Stimulated activated CD4-positive, alpha-beta T cell treated with anti-CD3 and anti-CD28 coated beads, TNF-alpha, amount 100 ng/mL, for 48 hours (primary cell): ENCODE data around the gene WLS.
"Not testable (repeated sequence)": the region's sequence is repeated elsewhere in the genome, so short reads cannot be mapped to it uniquely, and the experiment has no call there.

ENCODE experiments used
- DNase-seq, 3 donors: peaks; one replicate each; pipeline ENCODE4 v3.0.0-alpha.2; 2020; ENCODE audit warnings: low read depth in 3 of 3

The WLS gene

DNA sequence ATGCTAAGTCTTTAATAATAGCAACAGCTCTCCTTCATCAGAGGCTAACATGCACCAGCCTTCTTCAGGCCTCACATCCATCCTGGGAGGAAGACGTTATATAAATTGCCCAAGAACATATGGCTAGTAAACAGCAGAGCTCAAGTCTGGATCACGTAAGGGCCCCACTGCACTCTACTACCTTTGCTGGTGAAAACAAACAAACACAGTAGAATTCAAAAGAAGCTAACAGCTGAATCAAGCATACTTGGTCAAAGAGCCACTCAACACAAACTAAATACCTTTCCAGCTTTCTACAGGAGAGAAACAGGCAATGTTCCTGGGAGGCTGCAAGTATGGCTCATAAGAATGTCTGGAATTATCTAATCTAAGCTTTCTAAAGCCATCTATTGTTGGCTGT is 66.0 kb downstream of the WLS start:
- DNase-seq = no peak

DNA sequence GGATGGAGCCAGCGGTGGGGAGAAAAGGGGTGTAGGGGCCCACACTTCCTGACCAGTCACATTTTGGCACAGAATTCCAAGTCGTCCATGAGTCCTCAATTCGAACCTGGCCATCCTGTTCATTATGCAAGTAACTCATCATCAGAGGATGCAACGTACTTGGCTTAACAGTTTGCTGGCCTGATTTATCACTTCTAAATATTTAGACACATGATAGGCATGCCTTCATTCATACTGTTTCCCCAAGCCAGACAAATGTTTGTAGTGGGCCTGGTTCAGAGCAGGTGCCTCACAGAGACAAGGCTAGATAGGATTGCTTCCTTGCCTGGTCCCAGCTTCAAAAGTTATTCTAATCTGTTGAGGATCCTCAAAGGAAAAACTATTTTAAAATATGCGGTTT is 66.7 kb downstream of the WLS start:
- DNase-seq = no peak

DNA sequence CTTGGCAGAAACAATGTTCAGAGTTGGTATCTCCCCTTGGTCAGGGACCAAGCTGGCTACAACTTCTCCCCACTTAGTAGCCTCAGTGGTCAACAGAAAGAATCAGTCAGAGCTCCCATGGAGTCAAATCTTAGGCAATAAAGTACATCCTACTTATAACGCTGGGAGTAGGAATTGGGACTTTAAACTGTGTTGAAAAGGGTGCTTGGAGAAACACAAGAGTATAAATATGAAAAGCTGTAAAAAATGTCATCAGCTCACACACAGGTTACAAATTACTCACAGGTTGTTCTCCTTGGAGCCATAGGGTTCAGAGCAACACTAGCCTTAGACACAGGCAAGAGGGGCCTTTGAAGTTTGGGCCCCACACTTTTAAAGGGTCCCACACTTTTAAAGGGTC is 67.4 kb downstream of the WLS start:
- no peak for DNase-seq

DNA sequence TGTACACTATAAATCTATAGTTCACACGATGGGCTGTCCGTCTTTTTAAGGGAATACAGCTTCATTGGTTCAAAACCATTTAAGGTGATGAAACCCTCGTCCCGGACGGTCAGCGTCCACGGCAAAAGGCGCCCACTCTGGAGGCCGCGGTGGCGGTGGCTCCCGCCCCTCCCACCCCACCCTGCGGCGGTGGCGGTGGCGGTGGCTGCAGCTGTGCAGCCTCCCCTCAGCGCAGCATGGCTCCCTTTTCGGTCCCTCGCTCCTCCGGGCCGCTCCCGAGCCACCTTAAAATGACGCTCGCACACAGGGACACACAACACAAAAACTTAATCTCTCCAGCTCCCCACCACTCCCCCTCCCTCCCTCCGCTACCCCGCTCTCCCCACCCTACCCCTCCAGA is 69.1 kb downstream of the WLS start:
- no peak for DNase-seq

DNA sequence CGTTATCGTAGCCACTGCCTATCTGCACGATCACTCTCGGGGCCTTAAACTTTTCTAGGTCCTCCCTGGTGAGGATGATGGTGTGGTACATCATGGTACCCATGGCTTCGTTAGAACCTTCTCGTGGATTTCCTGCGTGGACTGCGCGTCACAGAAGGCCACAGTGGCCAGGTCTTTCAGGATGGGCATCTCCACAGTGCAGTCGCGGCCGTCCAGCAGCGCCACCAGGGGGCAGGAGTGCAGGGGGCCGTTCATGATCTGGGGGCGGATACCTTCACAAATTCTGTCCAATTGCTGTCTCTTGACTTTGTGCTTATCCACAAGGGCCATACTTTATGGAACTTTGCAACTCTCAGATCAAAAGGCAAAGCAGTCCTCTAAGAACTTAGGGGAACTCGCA is 69.6 kb downstream of the WLS start:
- no peak for DNase-seq

DNA sequence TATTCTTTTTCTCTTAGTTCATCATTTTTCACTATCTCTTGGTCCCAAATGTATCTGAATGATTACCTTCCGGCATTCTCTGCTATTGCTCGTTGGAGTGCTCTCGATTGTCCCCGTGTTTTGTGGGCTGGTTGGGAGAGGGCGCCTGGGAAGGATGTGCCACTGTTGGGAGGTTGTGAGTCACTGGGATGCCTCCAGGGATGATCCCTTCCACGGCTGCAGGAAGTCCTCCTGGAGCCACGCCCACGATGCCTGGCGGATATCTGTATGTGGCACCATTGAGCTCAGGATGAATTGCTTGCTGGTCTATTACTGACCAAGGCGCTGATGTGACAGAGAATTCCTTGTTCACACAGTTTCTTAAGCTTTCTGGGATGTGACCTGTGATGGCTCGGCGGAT is 70.7 kb downstream of the WLS start:
- DNase-seq = not testable (repeated sequence)

DNA sequence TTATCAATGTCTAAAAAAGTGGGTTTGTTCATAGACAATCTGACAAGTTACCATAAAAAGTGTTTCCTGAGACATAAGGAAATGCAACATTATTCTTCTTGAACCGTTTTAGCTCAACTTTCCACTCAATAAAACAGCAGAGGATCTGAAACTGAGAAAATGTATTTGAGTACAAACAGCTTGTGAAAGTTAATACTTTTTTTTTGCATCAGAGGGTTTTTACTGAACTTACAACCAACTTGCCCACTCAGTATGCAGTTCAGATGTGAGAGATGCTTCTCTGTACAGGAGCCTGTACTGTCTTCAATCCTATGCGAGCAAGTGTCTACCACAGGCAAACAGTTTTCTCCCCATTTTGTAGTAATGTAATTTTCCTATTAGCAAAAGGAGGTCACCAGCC is 71.4 kb downstream of the WLS start:
- DNase-seq = not testable (repeated sequence)

DNA sequence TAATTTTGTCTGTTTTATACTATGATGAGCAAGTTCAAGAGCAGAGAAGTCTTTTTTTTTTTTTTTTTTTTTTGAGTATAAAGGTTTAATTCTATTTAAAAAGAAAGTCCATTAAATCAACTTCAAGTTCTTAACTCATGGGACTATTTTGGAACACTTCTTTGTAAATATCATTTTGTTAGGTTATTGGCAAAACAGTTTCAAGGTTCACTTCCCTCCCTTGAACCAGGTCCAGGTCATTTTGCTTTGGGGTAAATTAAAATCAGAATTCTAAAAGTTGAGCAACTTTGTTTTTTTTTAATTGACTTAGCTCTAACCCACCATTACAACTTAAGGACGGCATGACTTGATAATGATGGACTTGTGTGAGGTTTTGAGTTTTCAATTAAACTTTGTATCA is 72.3 kb downstream of the WLS start:
- no peak for DNase-seq

DNA sequence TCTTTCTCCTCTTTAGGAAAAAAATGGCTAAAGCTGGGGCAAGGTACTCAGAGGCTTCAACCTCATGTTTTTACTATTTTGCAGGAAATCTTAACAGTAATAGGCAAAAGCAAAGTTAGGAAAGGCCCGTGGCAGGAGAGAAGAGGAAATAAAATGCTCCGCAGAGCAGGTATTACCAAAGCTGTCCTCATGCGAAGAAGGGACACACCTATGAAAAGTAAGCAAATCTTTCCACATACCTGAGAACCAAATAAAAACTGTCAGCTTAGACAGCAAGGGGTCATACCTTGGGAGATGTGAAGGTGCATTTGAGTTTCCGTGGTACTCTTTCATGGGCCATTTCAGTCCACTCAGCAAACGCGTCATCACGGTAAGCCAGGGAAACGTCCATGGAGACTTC is 73.5 kb downstream of the WLS start:
- DNase-seq = no peak

DNA sequence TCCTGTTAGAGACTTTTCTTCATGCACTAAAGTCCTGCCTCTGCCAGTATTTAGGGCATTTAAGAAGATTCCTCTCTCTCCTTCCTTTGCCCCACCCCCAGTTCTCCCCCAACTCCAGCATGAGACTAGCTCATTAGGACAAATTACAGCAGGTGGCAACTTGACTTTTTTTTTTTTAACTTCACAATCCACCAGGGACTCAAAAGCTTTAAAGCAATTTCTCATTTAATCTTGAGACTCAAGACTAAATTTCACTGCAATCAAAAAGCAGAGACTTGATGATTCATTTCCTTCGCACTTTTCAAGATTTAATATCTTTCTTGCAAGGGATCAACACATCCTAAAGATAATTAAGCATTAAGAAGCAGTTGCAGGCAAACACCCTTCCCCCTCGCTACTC is 74.9 kb downstream of the WLS start:
- DNase-seq = no peak

DNA sequence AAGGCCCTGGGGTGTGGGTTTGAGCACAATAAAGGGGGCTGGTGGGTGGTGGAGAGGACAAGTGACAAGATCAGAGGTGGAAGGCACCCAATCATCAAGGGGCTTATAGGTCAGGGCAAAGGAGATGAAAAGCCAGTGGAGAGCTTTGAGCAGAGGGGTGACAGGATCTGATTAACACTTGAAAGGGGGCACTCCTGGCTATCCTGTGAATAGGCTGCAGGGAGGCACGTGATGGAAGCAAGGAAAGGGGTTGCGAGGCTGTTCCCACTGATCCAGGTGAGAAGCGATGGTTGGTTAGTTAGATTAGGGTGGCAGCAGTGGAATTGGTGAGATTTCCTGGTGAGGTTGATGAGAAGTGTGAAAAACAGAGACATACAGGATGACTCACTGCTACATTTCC is 80.6 kb downstream of the WLS start:
- no peak for DNase-seq

DNA sequence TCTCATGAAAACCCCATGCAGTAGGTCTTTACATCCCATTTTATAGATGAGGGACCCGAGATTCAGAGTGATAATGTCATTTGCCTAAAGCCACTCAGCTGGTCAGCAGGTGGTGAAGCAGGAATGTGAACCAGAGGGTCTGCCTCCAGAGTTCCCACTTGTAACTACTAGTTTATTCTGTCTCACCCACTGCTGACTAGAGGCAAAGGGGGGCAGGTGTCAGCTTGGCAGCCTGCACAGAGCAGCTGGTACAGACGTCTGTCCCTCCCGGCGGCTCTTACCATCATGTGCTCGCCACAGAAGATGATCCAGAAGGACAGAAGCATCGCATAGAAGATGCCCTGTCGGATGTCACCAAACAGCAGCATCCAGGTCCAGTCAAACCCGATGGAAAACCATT is 82.4 kb downstream of the WLS start:
- no peak for DNase-seq

DNA sequence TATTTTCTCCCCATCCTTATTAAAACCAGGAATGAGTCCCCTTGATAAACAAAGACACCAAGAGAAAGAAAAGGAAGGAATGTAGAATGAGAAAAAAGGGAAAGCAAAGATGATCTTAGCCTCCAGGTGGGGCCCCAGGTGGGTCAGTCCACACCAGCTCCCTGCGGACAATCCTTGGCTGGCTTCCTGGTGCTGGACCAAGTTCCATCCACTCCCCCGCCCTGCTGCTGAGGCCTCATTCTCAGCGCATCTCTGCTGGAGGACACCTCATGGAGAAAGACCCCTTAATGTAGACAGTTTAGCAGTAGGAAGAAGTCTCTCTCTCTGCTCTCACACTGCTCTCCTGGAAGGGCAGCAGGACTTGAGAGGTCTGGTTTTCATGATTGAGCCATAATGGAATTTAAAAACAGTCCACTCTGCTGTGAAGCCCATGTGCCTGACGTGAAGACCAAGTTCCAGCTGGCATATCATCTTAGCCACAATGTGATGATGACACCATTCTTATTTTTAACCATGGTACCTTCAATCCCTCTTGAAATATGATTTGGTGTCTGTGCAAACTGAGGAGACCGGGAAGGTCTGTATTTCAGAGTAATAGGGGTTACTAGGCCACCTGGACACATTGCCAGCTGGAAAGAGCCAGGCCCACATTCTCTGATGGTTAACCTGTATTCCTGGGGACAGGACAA is 83.1 kb downstream of the WLS start:
- DNase-seq = no peak

DNA sequence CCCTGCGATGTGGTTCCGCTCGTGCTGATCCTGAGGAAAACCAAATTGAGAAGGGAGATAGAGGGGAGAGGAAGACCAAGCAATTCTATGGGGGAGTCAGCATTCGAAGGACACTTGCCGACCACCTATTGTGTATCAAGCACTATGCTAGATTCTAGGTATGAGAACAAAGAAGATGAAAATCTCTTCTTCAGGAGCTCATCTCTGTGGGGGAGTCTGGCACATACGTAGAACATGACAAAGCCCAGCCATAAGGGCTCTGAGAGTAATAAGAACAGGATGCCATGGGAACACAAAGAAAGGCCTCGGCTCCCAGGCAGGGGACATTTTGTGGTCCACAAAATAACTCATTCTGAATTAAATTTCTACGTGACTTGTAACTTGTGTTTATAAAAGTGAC is 83.7 kb downstream of the WLS start:
- DNase-seq = no peak

DNA sequence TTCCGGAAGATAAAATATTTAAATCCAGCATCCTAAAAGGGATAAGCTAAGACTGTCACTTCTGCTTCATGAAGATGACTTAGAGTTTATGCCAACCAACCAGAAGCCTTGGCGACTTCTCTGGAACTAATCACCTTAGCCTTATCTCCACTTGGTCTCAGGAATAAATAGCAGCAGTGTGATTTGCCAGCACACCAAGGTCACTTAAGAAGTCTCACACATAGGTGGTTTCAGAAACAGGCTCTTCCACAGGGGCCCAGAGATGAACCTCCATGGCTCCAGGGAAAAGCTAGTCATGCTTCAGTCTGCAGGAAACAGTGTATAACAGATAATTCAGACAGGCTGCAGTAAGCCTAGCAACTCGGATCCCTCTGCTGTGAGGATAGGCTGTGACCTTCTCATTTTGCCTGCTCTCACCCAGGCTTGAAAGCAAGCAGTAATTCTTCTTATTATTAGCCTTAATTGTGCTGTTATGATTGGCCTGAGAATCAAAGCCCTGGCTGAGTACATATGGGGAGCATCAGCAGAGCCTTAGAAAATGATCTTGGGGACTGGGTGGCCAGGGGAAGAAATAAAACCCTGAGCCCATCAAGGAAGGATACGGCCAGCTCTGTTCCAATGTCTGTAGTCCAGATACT is 84.7 kb downstream of the WLS start:
- no peak for DNase-seq

DNA sequence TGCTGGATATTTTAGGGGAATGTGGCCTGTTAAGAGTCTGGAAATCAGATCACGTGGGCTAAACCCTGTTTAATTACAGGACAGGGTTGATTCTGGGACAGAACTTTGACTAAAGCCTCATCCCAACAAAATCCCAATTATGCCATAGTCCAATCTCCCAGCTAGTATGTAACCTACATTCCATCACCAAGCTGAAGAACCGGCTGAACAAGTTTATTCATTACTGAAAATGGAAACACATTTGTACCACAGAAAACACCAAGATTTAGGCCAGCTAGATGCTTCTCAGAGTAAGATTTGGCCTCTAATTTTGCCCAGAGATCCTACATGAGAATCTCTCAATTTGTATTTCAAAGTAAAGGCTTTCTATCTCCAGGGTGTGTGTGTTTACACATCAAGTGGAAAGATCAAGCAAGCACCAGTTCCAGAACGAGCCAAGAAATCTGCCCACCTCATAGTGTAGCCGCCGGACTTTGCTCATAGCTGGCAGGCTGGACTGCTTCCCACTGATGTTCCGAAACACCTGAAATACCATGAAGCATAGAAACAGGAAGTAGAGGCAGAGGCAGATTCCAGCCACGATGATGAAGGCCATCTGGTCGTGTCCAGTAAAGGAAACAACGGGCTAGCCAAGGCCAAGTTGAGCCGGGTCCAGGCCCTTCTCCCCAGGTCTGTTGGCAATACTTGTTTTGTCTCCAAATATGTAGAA is 86.8 kb downstream of the WLS start:
- no peak for DNase-seq

DNA sequence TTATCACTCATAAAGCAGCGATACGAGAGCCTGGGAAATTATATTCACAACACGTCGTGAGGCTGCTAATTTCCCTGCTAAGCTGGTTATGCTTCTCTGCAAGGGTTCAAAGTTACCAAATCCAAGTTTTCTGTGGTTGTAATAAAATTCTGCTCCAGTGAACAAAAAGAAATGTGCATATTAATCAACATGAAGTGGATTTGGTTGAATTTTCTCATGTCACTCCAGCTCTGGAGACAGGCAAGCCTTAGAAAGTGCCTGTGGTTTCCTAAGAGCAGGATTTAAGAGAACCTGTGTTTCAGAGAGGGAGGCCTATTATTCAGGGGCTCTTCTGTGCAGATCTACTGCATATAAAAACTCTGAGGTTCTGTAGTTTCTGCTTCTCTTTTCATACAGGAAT is 87.5 kb downstream of the WLS start:
- DNase-seq = no peak

DNA sequence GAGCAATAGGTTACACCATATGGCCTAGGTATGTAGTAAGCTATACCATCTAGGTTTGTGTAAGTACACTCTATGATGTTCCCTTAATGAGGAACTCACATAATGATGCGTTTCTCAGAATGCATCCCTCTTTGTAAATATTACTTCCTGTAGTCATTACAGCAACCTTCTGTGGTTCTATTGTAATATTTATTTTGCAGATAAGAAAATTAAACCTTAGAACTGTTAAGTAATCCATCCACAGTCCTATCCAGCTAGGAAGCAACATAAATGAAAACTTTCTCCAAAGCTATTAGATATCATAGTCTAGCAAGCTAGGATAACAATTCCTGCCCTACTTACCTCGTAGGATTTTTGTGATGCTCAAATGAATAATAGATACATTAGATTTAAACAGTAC is 88.7 kb downstream of the WLS start:
- no peak for DNase-seq

DNA sequence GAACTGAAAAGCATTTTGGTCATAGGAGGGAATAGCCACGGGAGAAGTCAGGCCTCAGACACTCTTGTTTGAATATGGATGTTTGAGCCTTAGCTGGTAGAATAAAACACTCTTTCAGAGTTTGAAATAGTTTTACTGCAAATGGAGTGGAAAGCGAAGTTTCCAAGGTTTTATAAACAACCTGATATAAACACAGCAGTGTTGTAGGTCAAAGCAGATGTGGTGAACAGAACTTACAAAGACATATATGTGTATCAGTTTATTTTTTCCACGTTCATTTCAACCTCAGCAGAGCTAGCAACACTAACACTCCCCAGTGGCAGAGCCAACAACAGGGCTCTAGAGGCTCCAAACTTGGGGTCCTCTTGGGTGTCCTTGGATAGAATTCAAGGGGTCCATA is 89.9 kb downstream of the WLS start:
- DNase-seq = no peak

DNA sequence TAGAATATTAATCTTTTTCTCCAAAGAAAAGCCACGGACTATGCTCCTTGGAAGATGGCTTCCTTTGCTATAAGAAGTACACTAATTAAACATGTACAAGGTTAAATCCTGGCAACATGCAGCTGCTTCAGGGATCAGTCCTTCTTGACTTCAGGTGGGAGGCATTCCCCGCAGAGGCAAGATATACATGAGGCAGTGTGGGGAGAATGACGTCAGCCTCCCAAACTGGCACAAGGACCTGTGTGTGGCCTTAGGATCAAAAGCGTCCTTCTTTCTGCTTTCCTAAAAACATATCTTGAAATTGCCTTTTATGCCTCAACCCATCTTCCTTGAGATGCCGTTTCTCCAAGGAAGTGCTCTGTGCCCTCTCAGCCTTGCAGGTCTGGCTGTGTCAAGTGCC is 90.3 kb downstream of the WLS start:
- DNase-seq = no peak

DNA sequence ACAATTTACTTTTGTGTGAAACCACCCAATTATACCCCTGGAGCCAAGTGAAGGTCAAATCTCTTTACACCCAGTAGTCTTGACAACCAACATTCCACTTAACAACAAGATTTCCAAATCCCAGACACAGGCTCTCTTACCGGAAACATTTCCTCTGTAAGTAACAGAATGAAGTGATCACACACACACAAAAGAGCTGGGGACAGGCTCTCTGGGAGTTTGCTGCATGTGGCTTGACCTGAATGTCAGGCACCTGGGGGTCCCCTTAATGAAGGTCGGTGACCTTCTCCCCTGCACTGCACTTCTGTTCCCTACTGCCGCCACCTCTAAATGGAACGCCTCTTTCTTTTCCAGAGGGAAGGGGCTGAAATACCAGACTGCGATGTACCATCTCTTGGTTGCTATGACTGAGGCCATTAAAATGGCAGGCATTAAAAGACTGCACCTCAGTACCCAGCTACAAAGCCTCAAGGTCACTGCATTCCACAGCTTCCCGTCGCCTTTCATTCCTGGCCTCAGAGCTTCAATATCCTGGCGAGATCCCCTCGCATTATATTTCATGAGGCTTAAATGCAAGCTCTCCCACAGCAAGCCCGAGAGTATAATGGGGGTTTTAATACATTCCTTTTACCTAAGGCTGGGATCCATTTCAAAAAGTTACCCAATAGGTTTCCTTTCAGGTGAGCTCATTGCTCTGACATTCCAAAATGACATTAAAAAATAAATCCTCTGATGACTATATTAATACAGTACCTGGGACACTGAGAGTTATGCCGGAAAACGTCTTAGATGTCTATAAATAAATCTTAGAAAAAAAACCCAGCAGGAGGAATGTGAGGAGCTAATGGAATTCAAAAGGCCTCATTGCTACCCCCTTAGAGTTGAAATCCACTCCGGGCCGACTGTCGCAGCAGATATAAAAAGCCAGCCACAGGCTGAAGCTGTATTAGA is 91.0 kb downstream of the WLS start:
- DNase-seq = no peak

DNA sequence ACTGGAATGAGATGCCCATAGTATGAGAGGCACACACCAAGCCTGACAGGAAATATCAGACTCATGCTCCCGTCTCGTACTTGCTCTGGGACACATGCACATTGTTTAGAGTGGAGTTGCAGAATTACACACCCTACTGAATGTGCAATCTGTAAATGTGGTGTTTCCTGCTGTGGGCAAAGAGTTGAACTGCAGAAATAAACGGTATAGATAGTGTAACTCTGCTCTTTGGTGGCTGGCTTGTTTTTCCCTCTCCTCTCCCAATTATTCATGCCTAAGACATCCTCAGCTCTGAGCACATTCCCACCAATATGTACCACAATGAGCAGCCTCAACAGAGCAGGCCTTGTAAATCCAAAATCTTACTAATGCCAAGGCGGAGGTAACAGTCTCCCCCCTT is 91.8 kb downstream of the WLS start:
- DNase-seq = no peak
